Ovary (tissue), 3 donors: ENCODE data around the gene GTF2IRD2.
"Not testable (repeated sequence)": the region's sequence is repeated elsewhere in the genome, so short reads cannot be mapped to it uniquely, and the experiment has no call there.

Experiments
- EP300 ChIP-seq: sonication (generic); formaldehyde crosslinking; IDR thresholded peaks from one replicate; pipeline ENCODE4 v1.6.1; 2017; ENCODE audit warnings: antibody characterized with exemption
- POLR2A ChIP-seq: fragments of 450-650 bp; IDR thresholded peaks from one replicate; pipeline ENCODE4 v1.6.1; 2017; ENCODE audit warnings: antibody characterized with exemption, mild to moderate bottlenecking, moderate library complexity
- TF ChIP-seq, protein P1 (sequence below), 3 donors: fragments of 450-650 bp in 2 of 3; fragments of 200-600 bp in 1 of 3; IDR thresholded peaks; one replicate each; pipeline versions ENCODE4 v1.5.1 to v1.8.0; 2016 to 2022; ENCODE audit warnings: antibody characterized with exemption in 3 of 3, mild to moderate bottlenecking in 1 of 3
- donor health status: DM: no; HTN: no; CAD: no.

- TF ChIP-seq EP300, POLR2A: not testable (repeated sequence)
- TF ChIP-seq, protein P1, sequence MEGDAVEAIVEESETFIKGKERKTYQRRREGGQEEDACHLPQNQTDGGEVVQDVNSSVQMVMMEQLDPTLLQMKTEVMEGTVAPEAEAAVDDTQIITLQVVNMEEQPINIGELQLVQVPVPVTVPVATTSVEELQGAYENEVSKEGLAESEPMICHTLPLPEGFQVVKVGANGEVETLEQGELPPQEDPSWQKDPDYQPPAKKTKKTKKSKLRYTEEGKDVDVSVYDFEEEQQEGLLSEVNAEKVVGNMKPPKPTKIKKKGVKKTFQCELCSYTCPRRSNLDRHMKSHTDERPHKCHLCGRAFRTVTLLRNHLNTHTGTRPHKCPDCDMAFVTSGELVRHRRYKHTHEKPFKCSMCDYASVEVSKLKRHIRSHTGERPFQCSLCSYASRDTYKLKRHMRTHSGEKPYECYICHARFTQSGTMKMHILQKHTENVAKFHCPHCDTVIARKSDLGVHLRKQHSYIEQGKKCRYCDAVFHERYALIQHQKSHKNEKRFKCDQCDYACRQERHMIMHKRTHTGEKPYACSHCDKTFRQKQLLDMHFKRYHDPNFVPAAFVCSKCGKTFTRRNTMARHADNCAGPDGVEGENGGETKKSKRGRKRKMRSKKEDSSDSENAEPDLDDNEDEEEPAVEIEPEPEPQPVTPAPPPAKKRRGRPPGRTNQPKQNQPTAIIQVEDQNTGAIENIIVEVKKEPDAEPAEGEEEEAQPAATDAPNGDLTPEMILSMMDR (IDR thresholded peaks at IDR 0.05): not testable (repeated sequence)
Measured at GRCh38 chr7:74829959-74830358, 21.4 kb downstream of the GTF2IRD2 start.
